Stromal cell of bone marrow (primary cell): ENCODE measurements around the gene CDC42BPA.
A peak's percentile ranks its signal among the peaks of the same experiment; 100 is the strongest.

Source experiments
- DNase-seq: peaks from one replicate; pipeline ENCODE4 v3.0.0-alpha.2; 2012; ENCODE audit warnings: low read depth

CDC42BPA gene

DNA sequence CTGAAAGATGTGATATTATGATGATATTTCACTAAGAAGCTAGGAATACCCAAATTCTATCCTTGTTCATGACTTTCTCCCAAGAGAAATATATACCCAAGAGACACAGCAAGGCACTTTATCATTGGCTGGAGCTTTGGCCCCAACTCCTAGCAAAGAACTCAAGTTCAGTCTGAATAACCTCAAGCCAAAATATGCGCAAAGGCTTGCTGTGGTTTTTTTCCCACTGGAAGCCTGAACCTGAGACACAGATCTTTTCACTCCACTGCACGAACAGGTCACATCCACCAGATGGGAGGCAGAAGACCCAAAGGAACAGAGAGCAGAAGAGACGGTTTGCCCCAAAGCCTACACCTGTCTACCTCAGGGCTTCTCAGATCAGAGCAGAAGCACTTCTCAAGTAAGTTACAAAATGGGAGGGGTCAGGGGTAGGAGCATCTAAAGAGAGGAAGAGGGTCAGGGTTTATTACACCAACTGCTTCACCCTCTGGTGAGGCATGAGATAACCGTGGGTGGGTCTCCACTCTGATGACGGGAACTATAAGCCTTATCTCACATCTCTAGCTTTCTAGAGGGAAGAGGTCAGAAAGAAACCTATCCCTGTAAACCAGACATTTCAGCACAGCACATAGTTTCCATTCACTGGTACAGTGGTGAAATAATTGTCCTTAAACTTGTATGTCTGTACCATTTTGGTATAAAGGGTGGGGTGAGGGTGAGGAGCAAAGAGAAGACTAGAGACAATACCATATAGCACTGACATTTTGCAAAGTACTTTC is 17.1 kb upstream of the CDC42BPA start:
- no peak for DNase-seq

DNA sequence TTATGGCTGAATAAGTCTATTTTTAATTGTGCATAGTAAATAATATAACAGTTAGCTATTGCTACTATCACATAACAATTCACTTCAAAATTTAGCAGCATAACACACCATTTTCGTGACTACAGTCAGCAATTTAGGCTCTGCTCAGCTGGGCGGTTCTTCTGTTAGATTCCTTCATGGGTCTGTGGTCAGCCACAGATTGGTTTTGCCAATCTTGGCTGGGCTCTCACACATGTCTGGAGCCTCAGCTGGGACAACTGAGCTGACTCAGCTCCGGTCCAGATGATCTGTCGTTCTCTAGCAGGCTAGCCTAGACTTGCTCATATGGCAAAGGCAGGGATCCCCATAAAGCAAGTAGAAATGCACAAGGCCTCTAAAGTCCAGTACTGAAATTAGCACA is 15.1 kb upstream of the CDC42BPA start:
- DNase-seq: no peak

DNA sequence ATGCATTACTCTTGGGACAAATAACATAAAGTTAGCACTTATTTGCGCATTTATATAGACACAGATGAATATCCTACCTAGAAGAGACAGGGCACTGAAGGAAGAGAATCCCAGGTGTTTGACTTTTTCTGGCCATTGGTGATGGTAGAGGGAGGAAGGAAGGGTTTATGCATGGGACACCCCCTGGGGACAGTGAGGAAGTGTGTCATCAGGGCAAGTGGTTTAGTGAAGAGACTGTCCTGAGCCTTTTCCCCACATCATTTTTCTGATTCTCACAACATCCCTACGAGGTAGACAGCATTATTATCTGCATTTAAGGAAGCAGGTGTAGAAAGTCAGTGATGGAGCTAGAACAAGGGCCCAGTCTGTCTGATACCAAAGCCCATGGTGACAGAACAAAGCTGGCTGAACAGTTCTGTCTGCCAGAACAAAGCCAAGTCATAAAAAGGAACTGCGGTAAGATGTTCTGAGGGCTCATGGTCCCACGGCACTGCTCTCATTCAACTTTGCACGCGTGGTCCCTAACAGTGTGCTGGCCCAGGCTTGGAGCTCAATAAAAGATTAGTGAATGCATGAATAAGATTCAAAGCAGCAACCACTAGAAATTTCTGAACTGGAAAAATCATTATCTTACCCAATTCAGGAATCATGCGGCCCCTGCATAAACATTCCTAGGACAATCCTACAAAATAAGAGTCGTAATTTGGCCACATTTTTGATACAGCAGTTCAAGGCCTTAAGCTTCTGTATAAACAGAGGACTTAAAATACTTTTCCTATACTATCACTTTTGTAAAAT is 12.2 kb upstream of the CDC42BPA start:
- no peak for DNase-seq

DNA sequence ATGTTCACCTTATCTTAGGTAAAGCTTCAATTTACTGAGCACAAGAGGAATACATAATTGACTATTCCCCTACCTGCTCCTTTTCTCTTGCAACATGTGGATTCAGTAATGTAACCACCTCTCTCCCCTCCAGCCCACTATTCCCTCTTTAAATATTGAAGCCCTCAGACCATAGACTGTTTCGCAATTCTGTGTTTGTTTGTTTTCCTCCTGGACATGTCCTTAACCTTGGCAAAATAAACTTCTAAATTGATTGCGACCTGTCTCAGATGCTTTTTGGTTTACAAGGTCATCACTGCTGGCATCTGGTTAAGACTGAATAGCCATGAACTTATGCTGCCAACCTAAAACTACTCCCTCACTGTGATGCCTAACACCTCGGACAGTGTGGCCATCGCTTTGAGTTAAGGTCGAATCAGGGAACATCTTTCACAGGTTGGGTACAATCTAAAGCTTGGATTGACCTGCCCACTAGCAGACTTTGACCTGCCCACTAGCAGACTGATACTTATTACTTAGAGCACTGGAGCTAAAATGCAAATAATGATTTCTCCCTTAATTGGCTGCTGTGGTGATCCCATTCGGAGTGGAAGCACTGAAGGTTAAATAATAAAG is 10.2 kb upstream of the CDC42BPA start:
- no peak for DNase-seq

DNA sequence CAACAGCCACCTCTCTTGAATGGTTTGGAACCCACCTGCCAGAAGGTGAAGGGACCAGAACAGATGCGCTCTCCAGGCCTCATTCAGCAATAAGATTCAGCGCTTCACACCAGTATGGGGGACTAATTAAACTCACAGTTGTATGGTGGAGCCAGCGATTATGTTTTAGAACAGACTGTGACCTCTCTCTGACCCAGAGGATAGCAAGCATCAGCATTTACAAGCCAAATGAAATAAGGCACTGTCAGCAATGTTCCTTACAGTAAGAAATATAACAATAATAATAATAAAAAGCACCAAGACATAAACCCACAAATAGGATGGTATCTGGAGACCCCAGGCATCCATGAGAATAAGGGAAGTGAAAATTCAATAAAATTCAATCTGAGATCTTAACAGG is 6.9 kb upstream of the CDC42BPA start:
- DNase-seq: no peak

DNA sequence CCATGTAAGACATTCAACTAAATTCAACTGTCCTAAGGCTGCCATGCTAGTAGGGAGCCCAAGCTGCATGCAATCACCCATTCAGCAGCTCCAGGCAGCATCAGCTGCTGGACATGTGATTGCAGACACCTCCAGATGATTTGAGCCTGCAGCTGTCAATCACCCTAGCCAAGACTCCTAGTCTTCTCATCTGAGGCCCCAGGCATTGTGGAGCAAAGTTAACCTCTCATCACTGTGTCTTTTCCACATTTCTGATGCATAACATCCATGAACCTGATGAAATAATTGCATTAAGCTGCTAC is 5.6 kb upstream of the CDC42BPA start:
- no peak for DNase-seq

DNA sequence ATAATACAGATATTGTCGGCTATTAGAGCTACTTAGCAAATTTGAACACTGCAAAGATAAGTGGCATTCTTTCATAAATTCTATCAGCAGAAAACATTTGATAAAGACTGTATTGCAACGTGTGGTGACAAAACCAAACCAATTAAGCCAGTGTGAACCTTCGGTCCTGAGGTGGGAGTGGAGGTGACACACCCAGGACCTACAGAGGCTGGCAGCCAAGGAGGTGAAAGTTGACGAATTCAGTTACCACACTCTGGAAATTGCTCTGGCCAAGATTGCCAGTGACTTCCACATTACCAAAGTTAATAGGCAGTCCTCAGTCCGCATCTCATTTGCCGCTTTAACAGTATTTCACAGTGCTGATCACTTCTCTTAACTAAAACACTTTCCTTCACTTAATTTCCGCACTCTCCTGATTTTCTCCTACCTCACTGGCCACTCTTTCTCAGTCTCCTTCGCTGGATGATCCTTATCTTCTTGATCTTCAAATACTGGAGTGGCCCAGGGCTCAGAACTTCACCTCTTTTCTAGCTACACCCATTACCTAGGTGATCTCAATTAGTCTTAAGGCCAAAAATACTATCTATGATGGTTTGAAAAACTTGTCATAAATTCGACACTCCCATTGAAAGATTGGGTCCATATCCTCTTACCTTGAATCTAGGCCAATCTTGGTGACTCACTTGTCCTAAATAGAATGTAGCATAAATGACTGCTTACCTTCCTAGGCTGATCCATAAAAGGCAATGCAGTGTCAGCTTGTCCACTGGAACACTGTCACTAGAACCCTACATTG is 5.1 kb upstream of the CDC42BPA start:
- DNase-seq: no peak

DNA sequence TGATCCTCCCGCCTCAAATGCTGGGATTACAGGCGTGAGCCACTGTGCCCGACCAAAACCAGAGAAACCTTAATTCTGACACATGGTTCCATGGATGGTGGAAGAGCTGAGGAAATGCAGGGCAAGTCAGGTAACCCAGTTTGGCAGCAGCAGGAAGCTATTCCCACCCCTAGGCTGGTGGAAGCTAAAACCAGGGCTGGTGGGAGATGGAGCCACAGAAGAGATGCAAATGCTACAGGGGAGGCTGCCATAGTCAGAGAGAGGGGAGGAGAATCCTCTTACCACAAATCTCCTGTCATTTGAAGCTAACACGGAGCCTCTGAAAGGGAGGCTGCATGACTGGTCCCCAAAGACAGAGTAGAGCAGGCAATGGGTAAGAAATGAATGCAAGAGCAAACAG is 4.1 kb upstream of the CDC42BPA start:
- DNase-seq: no peak

DNA sequence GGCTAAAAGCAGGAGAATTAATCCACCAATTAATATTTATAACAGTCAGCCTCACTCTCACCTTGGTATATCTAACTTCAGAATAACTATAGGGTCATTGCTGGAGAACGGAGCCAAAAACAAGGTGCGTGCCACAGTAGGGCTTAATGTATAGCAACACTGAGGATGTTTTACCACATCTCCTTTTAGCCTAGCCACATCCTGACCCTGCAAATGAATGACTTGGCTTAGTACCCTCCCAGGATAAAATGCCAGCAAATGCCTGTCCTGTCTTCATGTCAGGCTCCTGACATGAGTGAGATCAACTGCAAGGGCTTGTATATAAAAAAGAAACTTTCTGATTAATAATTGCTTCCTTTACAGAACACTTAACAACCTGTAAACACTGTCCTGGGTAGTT is 2.7 kb upstream of the CDC42BPA start:
- DNase-seq: no peak

DNA sequence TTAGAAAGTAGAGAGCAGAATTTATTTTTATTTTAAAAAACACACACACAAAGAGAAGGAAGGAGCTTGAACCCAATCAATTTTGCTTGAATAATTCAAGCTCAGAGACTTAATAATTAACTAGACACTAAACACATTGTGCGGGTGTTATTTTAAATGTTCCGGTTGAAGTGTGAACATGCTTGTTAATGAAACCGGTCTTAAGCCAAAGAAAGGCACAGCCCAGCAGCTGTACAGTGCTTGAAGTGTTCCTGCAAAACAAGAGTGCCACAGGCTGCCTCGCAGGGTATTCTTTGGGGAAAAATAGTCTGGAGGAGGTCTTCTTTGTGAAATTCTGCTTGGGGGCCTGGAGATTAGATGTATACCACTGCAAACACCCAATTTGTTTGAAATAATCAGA is 2.2 kb upstream of the CDC42BPA start:
- no peak for DNase-seq

DNA sequence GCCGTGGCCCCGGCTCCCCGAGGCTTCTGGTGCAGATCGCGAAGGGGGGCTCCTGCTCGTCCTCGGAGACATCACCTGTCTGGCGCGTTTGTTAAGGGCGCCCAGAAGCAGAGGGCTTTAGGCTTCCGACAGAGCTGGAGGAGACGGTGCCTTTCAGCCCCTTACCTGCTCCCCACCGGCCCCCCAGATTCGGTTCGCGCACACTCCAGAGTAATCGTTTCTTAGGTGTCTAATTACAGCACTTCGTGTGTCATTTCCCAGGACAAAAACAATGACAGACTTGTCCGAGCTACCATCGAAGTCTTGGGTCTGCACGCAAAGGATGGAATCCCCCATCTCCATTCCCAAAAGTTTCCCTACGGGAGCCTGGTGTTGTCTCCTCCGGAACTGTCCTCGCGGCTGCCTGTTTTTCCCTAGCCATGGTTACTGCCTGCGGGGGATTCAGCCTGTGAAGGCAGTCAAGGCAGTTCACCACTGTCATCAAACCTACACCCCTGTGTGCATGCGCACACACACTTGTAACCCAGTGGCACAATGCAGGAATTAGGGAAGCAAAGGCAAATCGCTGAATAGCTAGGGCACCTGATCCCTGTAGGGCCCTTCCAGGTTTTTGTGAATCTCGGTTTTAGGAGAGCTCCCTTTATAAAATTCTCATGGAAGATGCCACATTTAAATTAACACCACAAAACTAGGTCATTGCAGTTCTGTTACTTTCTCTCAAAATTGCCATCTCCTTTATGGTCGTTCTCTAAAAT is 738 bp upstream of the CDC42BPA start:
- DNase-seq: no peak

DNA sequence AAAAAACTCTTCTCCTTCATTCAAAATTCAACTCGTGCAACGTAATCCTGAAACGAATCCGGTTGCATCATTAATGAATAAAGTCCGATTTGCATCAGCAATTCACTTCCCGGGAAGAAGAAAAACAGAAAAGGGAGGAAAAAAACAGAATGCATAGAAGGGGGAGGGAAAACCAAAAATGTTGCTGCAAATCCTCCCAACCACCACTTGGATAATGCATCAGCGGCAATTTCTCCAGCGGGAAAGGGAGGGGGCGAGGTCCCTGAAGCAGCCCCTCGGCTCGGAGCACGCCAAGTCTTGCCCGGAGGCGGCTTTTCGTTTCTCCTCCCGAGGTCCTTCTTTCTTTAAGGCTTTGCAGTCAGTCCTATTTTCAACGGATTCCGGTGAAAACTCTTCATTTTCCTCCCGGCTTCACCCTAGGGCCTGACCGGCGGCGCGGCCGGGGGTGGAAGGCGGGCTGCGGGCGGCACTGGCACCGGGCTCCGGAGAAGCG is 723 bp downstream of the CDC42BPA start:
- peak; percentile 33 for DNase-seq

DNA sequence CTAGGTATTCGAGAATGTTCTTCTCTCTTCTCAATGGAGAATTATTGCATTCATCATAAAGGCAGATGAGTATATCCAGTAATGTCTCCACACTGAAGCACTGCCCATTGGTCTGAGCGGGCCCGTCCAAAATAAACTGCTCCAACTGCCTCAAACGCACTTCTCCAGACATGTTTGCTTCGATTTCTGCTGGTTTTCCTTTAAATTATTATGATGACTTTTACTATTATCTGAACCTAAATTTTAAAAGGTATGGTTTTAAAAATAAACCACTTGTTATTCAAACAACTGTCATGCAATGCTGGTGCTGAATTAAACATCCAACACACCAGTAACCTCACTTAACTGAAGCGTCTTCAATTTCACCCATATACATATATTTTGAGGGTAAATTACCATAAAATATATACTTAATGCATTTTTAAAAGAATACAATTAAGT is 1.3 kb downstream of the CDC42BPA start:
- no peak for DNase-seq

DNA sequence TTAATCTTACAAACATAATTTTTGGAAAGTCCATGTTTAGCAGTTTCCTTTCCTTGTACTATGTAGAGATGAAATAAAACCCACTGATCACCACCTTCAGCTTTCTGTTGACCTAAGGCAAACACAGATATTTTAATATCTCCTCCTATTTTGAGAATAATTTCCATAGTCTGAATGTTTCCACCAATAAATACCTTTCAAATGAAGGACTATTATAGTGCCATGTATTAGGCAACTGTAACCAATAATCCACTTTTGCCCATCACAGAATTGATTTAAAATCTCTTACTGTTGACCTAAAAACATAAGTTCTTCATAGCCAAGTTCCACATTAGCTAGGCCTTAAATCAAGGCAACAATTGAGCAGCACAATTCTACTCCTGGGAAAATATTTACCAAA is 1.8 kb downstream of the CDC42BPA start:
- DNase-seq: no peak

DNA sequence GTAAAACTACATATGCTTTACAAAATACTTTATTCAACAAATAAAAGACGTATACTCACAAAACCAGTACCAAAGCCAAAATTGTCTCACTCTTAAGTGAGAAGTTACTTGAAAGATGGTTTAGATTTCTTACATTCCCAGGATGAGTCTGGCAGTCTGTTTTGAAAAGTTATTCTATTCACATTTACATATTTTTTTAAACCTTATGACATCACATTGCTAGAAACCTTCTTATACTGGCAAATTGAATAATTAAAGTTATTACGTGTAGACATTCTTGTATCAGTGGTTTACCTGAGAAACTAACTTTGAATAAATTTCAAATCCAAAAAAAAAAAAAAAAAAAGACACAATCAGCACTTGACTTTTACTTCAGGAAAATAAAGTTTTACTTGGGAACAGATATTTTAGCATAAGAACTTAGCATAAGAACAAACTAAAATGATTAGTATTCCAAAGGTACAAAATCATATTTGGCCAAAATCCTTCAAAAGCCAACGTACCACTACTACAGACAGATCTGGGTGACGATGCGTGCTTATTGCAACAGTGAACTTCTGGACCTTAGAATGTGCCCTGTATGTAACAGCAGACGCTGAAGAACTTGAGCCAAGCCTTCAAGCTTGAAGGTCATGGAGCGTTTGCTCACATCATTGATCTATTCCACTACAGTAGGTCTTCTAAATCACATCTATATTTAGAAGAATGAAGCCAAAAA is 2.5 kb downstream of the CDC42BPA start:
- peak; percentile 38 for DNase-seq

DNA sequence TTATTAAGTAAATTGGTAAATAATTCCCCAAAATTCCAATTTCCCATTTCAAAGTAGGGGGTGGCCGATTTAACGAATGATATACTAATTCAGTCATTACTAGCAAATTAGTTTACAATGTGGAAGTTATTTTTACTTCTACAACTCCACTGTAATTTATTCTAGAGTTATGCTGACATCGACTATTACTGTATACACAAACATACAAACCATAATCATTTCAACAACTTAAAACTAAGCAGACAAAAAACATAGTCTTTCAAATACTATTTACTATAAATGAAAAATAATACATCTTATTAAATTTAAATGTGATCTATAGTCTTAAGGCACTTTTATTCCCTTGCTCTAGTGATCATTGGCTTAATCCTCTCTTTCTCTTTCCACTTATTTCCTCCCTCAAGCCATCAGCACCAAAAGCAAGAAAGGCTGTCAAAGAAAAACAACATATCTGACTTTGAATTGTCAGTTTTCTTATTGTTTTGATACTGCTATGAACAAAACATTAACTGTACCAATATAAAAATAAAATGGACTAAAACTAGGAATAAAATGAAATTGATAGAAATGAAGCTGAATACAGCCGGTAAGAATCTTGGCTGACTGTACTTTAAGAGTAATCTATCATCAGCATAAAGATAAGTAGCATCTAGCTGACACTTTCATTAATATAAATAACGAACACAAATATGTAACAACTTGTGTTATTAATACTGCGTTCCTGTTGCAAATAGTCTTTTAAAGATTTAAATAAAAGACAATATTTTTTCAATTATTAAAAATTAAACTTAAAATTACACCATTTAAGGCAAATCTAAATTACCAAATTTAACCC is 4.1 kb downstream of the CDC42BPA start:
- DNase-seq: no peak

DNA sequence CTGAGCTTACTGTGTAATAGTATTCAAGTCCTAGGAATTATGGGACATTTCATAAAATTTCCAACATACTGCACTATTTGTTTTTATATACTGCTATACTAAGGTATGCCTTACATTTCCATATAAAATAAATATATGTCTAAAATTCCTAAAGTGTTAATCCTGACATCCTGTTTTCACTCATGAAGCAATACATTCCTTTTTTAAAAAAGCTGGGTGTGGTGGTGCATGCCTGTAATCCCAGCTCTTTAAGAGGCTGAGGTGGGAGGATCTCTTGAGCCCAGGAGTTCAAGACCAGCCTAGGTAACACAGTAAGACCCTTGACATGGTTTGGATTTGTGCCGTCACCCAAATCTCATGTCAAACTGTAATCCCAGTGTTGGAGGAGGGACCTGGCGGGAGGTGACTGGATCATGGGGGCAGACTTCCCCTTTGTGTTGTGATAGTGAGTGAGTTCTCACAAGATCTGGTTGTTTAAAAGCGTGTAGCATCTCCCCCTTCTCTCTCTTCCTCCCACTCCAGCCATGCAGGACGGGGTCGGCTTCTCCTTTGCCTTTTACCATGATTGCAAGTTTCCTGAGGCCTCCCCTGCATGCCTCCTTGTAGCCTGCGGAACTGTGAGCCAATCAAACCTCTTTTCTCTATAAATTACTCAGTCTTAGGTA is 5.8 kb downstream of the CDC42BPA start:
- no peak for DNase-seq

DNA sequence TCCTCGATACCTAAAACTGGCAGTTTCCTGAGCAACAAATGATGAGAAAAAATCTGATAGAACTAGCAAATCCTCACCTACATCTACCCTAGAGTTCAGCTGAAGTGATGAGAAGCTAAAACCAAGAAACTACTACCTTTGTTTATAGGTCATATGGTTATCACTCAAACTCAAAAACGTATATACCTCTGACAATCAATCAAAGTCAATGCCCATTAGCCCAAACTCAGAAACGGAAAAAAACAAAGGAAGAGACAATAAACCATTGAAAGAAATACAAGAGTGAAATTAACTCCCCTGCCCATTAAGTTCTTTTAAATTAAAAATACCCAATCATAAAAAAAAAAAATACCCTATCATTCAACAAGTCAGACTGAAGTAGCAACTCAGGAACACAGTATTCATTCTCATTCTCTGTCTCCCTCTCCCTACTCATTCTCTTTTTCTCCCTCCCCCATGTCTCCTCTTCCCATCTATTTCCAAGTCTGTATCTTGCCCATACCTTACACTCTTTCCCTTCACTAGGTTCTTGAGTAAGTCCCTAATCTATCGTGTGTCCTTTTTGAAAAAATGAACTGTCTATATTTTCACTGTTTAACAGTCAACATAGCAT is 6.8 kb downstream of the CDC42BPA start:
- no peak for DNase-seq
